ENCODE measurements around the gene PLIN3. TPM values are rescaled to one million over a fixed set of nuclear protein-coding genes. Genes with fewer than 3 reads are reported as not detected.

The PLIN3 gene
- polyA plus RNA-seq, 4 donors: 77.3 to 190 (median 145) TPM

DNA sequence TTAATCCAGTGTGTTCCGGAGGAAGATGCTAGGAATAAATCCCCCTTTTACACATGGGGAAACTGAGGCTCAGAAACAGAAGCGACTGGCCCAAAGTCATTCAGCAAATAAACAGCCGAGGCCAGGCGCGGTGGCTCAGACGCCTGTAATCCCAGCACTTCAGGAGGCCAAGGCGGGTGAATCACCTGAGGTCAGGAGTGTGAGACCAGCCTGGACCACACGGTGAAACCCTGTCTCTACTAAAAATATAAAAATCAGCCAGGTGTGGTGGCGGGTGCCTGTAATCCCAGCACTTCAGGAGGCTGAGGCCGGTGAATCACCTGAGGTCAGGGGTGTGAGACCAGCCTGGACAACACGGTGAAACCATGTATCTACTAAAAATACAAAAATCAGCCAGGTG, 11.6 kb upstream of the PLIN3 start:
- FAIRE-seq (no peak), DNase-seq (no peak)
- Histone ChIP-seq H3K27me3 (ENCODE audit: control insufficient read depth in 3 of 3, insufficient read depth in 3 of 3, low read length in 3 of 3) (no peaks in the 10 kb centered on the region), H3K27ac (ENCODE audit: low read depth in 1 of 3, low read length in 2 of 3) (no peak overlapping the region), H3K36me3 (ENCODE audit: control insufficient read depth in 3 of 3, insufficient read depth in 2 of 3, low read depth in 1 of 3, low read length in 3 of 3) (no peaks in the 10 kb centered on the region), H3K4me3 (ENCODE audit: low read depth in 1 of 3, low read length in 3 of 3) (no peak overlapping the region), H3K4me1 (ENCODE audit: control insufficient read depth in 3 of 3, insufficient read depth in 2 of 3, low read depth in 1 of 3, low read length in 2 of 3) (no peaks in the 10 kb centered on the region), H3K9me3 (ENCODE audit: control insufficient read depth in 2 of 2, insufficient read depth in 1 of 2, low read depth in 1 of 2, low read length in 1 of 2) (no peaks in the 10 kb centered on the region)
- 88 to 93% (median 91%) methylated on average over 11 of the region's 11 CpGs for WGBS, 3 donors

DNA sequence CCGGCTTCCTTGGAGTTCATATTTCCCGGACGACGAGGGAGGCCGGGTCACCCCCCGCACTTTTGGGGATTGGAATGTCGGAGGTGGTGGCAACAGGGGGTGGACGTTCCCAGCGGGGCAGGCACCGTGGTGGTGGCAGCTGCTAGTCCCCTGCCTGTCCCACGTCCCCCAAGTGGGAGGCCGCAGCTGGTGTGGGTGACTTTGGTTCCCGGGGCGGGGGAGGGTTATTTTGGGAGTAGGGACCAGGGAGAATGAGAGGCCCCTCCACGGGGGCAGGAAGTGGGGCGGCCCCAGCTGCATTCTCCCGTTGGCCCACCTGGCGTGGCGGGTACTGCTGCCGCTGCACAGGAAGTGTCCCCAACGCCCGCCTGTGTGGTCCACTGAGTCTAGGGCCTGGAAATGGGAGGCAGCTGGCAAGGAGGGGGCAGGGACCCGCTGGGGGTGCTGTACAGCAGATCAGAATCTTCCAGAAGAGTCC, 11.1 kb upstream of the PLIN3 start:
- H3K4me1 ChIP-seq (ENCODE audit: control insufficient read depth in 3 of 3, insufficient read depth in 2 of 3, low read depth in 1 of 3, low read length in 2 of 3): no peaks in the 10 kb centered on the region
- H3K9me3 ChIP-seq (ENCODE audit: control insufficient read depth in 2 of 2, insufficient read depth in 1 of 2, low read depth in 1 of 2, low read length in 1 of 2): no peaks in the 10 kb centered on the region
- no peaks in the 10 kb centered on the region for H3K27me3 ChIP-seq (ENCODE audit: control insufficient read depth in 3 of 3, insufficient read depth in 3 of 3, low read length in 3 of 3)
- H3K36me3 ChIP-seq (ENCODE audit: control insufficient read depth in 3 of 3, insufficient read depth in 2 of 3, low read depth in 1 of 3, low read length in 3 of 3): no peaks in the 10 kb centered on the region
- FAIRE-seq (no peak), DNase-seq (no peak)
- H3K4me3 ChIP-seq (ENCODE audit: low read depth in 1 of 3, low read length in 3 of 3): no peak overlapping the region
- WGBS, 3 donors: 37 to 63% (median 51%) methylated on average over 20 to 23 of the region's 23 CpGs
- no peak overlapping the region for H3K27ac ChIP-seq (ENCODE audit: low read depth in 1 of 3, low read length in 2 of 3)

DNA sequence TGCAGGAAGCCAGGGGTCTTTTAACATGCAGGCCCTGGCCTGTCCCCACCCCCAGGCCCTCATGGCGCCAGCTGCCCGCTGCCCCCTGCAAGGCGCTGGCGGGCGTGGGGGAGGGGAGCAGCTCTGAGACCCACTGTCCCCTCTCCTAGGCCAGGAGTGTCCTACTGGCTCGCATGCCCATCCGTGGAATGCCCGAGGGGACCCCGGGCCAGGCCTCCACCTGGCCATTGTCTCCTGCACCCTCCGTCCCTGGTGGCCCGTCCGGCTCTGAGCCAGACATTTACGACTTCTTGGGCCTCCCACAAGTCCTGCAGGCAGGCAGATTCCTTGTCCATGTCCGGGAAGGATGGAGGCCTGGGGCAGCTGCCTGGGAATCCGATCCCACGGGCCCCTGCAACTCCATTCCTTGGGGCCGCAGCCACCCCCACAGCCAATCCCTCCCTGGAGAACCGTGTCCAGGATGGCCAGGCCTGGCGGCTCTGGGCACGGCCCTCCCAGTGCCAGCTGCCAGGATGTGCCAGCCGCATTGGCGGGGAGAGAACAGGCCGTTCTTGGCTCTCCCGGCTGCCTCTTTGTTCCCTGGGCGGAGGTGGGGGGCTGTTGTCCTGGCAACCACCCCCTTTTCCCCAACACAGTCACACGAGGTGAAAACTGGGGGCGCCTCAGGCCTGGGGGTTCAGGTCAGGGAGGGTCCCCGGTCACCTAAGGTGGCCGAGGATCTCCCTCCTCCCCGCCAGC, 10.5 kb upstream of the PLIN3 start:
- H3K36me3 ChIP-seq (ENCODE audit: control insufficient read depth in 3 of 3, insufficient read depth in 2 of 3, low read depth in 1 of 3, low read length in 3 of 3): no peaks in the 10 kb centered on the region
- H3K4me1 ChIP-seq (ENCODE audit: control insufficient read depth in 3 of 3, insufficient read depth in 2 of 3, low read depth in 1 of 3, low read length in 2 of 3): no peaks in the 10 kb centered on the region
- no peaks in the 10 kb centered on the region for H3K27me3 ChIP-seq (ENCODE audit: control insufficient read depth in 3 of 3, insufficient read depth in 3 of 3, low read length in 3 of 3)
- DNase-seq (no peak), FAIRE-seq (no peak)
- WGBS, 3 donors: 60 to 68% (median 65%) methylated on average over 26 to 30 of the region's 30 CpGs
- H3K27ac ChIP-seq (ENCODE audit: low read depth in 1 of 3, low read length in 2 of 3): no peak overlapping the region
- no peak overlapping the region for H3K4me3 ChIP-seq (ENCODE audit: low read depth in 1 of 3, low read length in 3 of 3)
- no peaks in the 10 kb centered on the region for H3K9me3 ChIP-seq (ENCODE audit: control insufficient read depth in 2 of 2, insufficient read depth in 1 of 2, low read depth in 1 of 2, low read length in 1 of 2)

DNA sequence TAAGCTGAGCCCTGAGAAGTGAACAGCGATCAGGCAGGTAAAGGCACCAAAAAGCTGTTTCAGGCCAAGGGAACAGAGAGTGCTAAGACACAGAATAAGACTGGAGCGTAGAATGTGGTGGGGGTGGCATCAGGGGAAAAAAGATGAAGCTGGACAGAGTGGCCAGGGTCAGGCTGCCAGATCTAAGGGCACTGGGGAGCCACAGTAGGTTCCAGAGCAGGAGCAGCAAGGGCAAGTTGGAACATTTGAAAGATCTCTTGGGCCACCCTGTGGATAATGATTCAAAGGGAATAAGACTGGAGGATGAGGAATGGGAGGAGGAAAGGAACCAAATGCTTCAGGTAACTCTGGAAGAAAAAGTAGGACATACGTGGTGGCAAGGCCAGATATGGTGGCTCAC, 6.5 kb upstream of the PLIN3 start:
- Histone ChIP-seq H3K36me3 (ENCODE audit: control insufficient read depth in 3 of 3, insufficient read depth in 2 of 3, low read depth in 1 of 3, low read length in 3 of 3) (no peaks in the 10 kb centered on the region), H3K27ac (ENCODE audit: low read depth in 1 of 3, low read length in 2 of 3) (no peak overlapping the region), H3K9me3 (ENCODE audit: control insufficient read depth in 2 of 2, insufficient read depth in 1 of 2, low read depth in 1 of 2, low read length in 1 of 2) (peaks cover 0 to 3% of the 10 kb centered on the region in 2 donors), H3K27me3 (ENCODE audit: control insufficient read depth in 3 of 3, insufficient read depth in 3 of 3, low read length in 3 of 3) (no peaks in the 10 kb centered on the region), H3K4me3 (ENCODE audit: low read depth in 1 of 3, low read length in 3 of 3) (no peak overlapping the region), H3K4me1 (ENCODE audit: control insufficient read depth in 3 of 3, insufficient read depth in 2 of 3, low read depth in 1 of 3, low read length in 2 of 3) (peaks cover 0 to 3% (median 0%) of the 10 kb centered on the region in 3 donors)
- WGBS, 3 donors: 92 to 96% (median 92%) methylated on average over 3 of the region's 3 CpGs
- no peak for FAIRE-seq
- DNase-seq: no peak

DNA sequence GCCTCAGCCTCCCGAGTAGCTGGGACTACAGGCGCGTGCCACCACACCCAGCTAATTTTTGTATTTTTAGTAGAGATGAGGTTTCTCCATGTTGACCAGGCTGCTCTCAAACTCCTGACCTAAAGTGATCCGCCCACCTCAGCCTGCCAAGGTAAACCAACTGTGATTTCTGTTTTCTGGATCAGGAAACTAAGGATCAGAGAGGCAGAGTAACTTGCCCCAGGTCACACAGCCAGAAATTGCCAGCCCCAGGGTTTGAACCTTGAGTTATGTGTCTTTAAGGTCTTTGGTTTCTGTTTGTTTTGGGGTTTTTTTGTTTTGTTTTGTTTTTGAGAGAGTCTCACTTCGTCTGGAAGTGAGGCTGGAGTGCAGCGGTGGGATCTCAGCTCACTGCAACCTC, 4.2 kb upstream of the PLIN3 start:
- peaks cover 0 to 3% of the 10 kb centered on the region in 2 donors for H3K9me3 ChIP-seq (ENCODE audit: control insufficient read depth in 2 of 2, insufficient read depth in 1 of 2, low read depth in 1 of 2, low read length in 1 of 2)
- H3K27ac ChIP-seq (ENCODE audit: low read depth in 1 of 3, low read length in 2 of 3): no peak overlapping the region
- 69 to 86% (median 70%) methylated on average over 6 of the region's 6 CpGs for WGBS, 3 donors
- peaks cover 0 to 3% (median 2%) of the 10 kb centered on the region in 3 donors for H3K4me1 ChIP-seq (ENCODE audit: control insufficient read depth in 3 of 3, insufficient read depth in 2 of 3, low read depth in 1 of 3, low read length in 2 of 3)
- no peaks in the 10 kb centered on the region for H3K27me3 ChIP-seq (ENCODE audit: control insufficient read depth in 3 of 3, insufficient read depth in 3 of 3, low read length in 3 of 3)
- H3K4me3 ChIP-seq (ENCODE audit: low read depth in 1 of 3, low read length in 3 of 3): no peak overlapping the region
- DNase-seq: no peak
- FAIRE-seq: no peak
- no peaks in the 10 kb centered on the region for H3K36me3 ChIP-seq (ENCODE audit: control insufficient read depth in 3 of 3, insufficient read depth in 2 of 3, low read depth in 1 of 3, low read length in 3 of 3)

DNA sequence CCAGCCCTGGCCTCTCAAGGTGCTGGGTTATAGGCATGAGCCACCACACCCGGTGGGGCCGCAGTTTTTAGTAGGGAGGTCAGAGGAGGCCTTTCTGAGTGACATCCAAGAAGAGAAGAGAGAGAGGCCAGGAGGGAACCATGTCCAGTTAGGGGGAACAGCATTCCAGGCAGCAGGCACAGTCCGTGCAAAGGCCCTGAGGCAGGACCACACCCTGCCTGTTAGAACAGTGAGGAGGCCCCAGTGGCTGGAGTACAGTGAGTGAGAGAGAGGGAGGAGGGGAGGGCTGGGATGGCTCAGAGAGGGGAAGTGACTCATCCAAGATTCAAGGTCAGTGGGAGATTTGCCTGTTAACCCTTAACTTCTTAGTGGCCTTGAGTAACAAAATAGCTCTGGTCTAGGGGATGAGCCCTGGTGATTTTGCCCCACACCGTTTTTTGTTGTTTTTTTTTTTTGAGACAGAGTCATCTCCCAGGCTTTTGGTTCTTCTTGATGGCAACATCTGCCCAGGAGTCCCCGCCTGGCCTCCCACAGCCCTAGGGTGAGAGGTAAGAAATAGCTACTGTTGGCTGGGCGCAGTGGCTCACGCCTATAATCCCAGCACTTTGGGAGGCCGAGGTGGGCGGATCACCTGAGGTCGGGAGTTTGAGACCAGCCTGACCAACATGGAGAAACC, 2.7 kb upstream of the PLIN3 start:
- peak overlapping the region in 1 of 3 donors; percentile 62 for H3K27ac ChIP-seq (ENCODE audit: low read depth in 1 of 3, low read length in 2 of 3)
- no peak for FAIRE-seq
- 63 to 72% (median 68%) methylated on average over 10 of the region's 10 CpGs for WGBS, 3 donors

DNA sequence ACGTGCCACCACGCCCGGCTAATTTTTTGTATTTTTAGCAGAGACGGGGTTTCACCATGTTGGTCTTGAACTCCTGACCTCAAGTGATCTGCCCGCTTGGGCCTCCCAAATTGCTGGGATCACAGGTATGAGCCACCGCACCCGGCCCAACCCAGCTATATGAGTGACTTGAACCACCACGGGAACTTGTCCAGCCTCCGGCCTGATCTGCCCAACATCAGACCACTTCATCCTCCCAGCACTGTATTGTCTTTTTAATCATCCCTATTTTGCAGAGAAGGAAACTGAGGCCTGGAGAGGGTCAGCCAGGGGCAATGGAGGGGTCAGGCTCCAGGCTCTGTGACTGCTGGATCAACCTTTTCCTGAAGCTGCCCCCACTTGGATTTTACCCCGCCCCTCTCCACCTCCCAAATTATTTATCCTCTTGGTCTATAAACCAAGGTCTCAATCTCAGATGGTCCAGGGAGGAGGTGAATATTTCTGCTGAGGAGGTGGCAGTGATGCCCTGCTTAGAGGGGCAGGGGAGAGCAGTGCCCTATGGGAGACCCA, 893 bp upstream of the PLIN3 start:
- no peak for FAIRE-seq
- no peak for DNase-seq
- peaks cover 0 to 3% of the 10 kb centered on the region in 2 donors for H3K9me3 ChIP-seq (ENCODE audit: control insufficient read depth in 2 of 2, insufficient read depth in 1 of 2, low read depth in 1 of 2, low read length in 1 of 2)
- WGBS, 3 donors: 45 to 60% (median 50%) methylated on average over 10 of the region's 10 CpGs
- no peak overlapping the region for H3K4me3 ChIP-seq (ENCODE audit: low read depth in 1 of 3, low read length in 3 of 3)
- H3K27me3 ChIP-seq (ENCODE audit: control insufficient read depth in 3 of 3, insufficient read depth in 3 of 3, low read length in 3 of 3): no peaks in the 10 kb centered on the region
- peaks cover 0 to 17% (median 0%) of the 10 kb centered on the region in 3 donors for H3K36me3 ChIP-seq (ENCODE audit: control insufficient read depth in 3 of 3, insufficient read depth in 2 of 3, low read depth in 1 of 3, low read length in 3 of 3)
- peak overlapping the region in 2 of 3 donors; percentile 9 to 32 for H3K27ac ChIP-seq (ENCODE audit: low read depth in 1 of 3, low read length in 2 of 3)
- peaks cover 0 to 5% (median 2%) of the 10 kb centered on the region in 3 donors for H3K4me1 ChIP-seq (ENCODE audit: control insufficient read depth in 3 of 3, insufficient read depth in 2 of 3, low read depth in 1 of 3, low read length in 2 of 3)

More for the DNA sequence above, 2.7 kb upstream of the PLIN3 start:
- Histone ChIP-seq H3K4me3 (ENCODE audit: low read depth in 1 of 3, low read length in 3 of 3) (no peak overlapping the region), H3K9me3 (ENCODE audit: control insufficient read depth in 2 of 2, insufficient read depth in 1 of 2, low read depth in 1 of 2, low read length in 1 of 2) (peaks cover 0 to 3% of the 10 kb centered on the region in 2 donors), H3K4me1 (ENCODE audit: control insufficient read depth in 3 of 3, insufficient read depth in 2 of 3, low read depth in 1 of 3, low read length in 2 of 3) (peaks cover 0 to 5% (median 2%) of the 10 kb centered on the region in 3 donors), H3K36me3 (ENCODE audit: control insufficient read depth in 3 of 3, insufficient read depth in 2 of 3, low read depth in 1 of 3, low read length in 3 of 3) (peaks cover 0 to 3% (median 0%) of the 10 kb centered on the region in 3 donors), H3K27me3 (ENCODE audit: control insufficient read depth in 3 of 3, insufficient read depth in 3 of 3, low read length in 3 of 3) (no peaks in the 10 kb centered on the region)
- peak; percentile 61 to 77 for DNase-seq

DNA sequence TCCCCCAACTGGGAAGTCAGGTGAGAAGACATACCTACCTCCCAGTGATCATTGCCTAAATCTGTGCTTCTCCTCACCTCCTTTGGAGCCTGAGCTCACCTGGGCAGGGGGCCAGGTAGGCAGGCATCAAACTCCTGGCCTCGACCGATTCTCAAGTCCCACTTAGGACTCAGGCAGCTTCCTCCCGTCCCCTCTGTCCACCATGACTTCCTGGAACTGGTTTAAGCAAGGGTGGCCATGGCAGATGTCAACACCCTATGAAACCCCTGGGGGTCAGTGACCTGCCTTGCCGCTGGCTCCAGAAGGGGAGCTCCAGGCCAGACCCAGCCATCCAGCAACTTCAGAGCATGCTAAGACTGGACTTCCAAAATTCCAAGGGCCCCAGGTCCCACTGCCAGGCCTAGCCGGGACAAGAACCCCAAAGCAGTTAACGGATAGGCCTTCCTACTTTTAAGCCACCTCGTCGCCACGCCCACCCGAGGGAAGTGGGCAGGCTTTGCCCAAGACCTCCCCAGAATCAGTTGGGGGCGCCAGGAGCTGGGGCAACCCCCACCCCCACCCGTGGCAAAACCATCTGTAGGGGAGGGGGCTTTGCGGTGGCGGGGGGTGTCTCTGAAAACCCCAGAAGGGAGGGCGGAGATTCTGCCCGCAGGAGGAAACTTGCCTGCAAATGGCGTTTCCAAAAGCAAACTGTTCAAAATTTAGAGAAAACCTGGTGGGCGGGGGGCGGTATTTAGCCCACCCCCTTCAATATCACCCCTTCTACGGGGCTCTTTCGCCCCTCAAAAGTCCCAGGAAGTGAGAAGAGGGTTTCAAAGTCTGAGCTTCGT, 657 bp downstream of the PLIN3 start:
- no peak for FAIRE-seq
- H3K9me3 ChIP-seq (ENCODE audit: control insufficient read depth in 2 of 2, insufficient read depth in 1 of 2, low read depth in 1 of 2, low read length in 1 of 2): peaks cover 0 to 3% of the 10 kb centered on the region in 2 donors
- no peaks in the 10 kb centered on the region for H3K27me3 ChIP-seq (ENCODE audit: control insufficient read depth in 3 of 3, insufficient read depth in 3 of 3, low read length in 3 of 3)
- H3K4me1 ChIP-seq (ENCODE audit: control insufficient read depth in 3 of 3, insufficient read depth in 2 of 3, low read depth in 1 of 3, low read length in 2 of 3): peaks cover 0 to 10% (median 2%) of the 10 kb centered on the region in 3 donors
- WGBS, 3 donors: 1 to 3% (median 1%) methylated on average over 19 to 22 of the region's 22 CpGs
- peak overlapping the region; percentile 85 to 92 (median 91) for H3K27ac ChIP-seq (ENCODE audit: low read depth in 1 of 3, low read length in 2 of 3)
- peak; percentile 51 to 74 for DNase-seq
- peak overlapping the region; percentile 62 to 85 (median 68) for H3K4me3 ChIP-seq (ENCODE audit: low read depth in 1 of 3, low read length in 3 of 3)
- H3K36me3 ChIP-seq (ENCODE audit: control insufficient read depth in 3 of 3, insufficient read depth in 2 of 3, low read depth in 1 of 3, low read length in 3 of 3): peaks cover 0 to 27% (median 0%) of the 10 kb centered on the region in 3 donors

Measured in small intestine (tissue), 7 donors.